Stimulated activated CD8-positive, alpha-beta memory T cell treated with anti-CD3 and anti-CD28 coated beads, Interleukin-12 subunit alpha, Interleukin-12 subunit beta, amount 100 ng/mL, for 24 hours (primary cell): Measurements from ENCODE around the gene CD27.
A peak's percentile ranks its signal among the peaks of the same experiment; 100 is the strongest.
"Not testable (repeated sequence)": the region's sequence is repeated elsewhere in the genome, so short reads cannot be mapped to it uniquely, and the experiment has no call there.

Source experiments
- DNase-seq: peaks from one replicate; pipeline ENCODE4 v3.0.0-alpha.2; 2020; ENCODE audit errors: extremely low read depth

Gene CD27

DNA sequence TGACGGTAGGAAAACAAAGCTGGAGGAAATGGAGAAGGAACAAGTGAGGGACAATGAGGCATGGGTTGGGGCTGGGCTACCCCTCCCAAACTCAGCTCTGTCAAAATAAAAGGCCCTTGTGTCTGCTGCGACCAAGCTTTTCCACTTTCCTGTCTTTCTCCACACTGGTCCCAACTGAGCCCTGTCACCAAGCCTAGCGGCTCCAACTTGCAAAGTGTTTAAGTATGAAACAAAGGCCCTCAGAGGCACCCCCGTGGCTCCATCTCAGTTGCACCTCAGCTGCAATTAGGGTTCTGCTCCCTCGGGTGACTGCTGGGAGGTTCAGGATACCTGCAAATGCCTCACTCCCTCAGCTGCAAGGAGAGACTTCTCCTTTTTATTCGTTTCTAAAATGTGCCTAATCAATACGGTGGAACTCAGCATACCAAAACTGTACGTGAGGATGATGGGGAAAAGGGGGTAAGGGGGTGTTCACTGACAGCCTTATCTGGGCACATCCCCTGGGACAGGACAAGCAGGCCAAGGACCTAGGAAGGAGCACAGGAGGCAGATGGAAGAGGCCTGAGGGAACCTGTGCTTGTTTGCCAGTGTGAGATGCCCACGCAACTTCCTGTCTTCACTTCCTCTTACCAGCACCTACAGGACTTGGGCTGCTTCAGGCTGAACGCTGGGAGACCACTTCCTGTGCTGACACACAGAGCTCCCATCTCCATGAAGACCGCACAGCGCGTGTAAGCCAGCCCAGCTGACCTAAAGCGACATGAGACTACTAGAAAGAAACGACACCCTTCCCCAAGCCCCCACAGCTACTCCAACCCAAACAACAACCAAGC, 16.9 kb downstream of the CD27 start:
- DNase-seq = peak; percentile 65

DNA sequence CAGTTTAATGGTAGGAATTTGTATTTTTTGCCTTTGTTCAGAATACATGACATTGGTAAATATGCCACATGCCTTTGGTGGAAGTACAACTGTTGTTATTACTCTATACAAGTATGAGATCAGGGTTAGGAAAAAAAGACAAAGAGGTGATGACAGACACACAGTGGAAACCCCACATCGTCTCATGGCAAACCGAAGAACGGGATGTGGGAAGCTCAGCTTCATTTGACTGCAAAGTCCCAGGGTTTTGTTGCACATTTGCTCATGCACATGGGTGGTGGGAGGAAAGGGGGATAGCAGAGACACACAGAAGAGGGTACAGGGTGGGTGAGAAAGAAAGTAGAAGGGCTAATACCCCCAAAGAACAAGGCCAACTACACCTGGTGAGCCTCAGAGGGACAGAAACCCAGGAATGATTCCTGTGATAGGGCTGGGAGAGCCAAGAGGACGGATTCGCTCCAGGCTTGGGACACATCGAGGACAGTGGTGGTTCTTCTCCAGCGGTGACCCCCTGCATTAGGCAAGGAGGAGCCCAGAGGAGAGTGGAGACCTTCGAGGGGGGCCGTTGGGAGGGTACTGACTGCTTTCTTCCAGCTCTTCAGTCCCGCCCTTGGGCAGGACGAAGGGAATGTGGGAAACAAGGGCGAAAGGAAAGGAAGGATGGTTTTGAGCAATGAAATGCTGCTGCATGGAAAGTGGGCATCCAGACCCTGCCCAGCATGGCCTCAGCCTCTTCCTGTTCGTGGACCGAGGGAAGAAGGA, 17.7 kb downstream of the CD27 start:
- no peak for DNase-seq

DNA sequence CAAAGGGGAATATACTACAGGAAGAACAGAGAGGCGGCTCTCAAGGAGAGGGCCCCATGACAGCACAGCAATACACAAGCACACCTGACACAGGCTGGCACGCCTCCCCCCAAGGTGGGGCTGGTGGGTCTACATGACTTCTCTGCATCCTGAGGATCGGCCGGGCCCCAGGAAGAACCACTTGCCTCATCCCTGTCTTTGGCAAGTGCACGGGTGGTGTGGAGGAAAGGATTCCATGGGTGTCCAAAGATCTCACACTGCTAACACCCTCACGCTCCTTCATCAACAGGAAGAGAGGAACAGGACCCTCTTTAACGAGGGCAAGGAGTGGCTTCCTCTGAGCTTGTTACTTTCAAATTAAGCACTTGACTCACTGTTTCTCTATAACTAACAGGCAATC, 18.5 kb downstream of the CD27 start:
- no peak for DNase-seq

DNA sequence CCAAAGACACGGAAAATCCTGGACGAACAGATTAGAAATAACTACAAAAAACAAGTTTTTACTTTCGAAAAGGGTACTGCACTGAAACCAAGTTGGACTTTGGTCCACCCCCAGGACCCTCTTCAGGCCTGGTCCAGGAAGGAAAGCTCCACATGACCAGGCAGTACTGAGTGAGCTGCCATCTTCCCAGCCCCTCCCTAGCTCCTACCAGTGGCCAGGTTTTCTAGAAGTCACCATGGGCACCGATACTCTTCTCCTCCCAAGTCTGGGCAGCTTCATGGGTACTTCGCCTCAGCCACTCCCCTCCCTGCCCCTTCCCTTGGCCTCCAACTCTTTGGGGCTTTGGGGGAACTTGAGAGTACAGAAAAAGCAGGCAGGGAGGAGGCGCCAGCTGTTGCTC, 19.1 kb downstream of the CD27 start:
- no peak for DNase-seq

DNA sequence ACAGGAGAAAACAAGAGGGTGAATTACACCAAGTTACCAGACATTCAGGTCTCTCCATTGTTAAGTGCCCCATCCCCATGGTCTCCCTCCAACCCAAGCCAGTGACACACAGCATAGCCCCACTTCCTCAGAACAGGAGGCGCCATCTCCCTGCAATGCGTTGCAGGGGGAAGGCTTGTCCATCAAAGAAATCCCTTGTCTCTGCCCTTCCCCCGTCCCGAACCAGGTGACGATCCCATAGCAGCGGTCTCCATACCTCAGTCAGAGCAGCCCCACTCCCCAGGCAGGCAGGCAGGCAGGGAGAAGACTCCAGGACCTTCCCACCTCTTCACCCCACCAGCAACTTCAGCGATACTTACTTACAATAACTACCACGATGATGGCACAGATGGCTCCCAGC, 19.8 kb downstream of the CD27 start:
- no peak for DNase-seq

DNA sequence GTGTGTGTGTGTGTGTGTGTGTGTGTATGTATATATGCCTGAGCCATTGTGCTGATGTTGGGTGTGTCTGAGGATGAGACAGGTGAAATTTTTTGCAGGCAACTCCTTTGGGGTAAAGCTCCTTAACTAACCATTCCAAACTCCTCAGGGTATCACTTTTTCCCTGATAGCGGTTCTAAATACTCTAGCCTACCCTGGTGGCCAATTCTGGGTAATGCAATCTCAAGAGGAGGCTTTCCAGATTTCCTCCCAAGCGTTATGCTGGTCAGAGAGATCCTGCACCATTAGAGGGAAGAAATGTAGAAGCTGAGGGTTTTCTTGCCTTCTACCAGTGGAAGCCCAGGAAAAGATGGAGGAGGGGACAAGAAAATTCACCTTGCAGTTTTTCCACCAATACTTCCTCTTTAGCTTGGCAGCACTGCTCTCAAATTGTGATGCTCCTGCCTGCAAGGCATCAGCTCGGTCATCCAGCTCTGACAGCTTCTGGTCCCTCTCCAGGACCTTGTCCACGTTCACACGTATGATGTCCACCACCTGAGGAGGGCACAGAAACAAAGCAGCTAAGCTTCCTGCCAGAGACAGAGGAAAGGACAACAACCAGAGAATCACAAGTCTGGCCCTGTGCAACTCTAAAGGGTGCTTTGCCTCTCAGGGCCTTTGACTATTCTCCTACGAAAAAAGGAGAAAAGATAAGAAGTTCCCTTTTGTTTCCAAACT, 20.9 kb downstream of the CD27 start:
- DNase-seq = no peak

DNA sequence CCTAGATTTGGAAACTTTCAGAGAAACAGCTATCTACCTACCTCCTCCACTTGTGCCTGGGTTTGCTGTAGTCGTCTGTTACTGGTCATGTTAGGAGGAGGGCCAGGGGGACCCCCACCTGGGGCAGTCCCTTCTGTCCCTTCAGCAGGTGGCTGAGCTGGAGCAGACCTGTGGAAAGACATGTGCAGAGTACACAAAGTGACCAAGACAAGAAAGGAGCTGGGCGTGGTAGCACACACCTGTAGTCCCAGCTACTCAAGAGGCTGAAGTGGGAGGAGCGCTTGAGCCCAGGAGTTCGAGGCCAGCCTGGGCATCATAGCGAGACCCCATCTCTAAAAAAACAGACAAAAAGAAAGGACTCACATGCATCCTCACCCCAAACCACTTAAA, 21.4 kb downstream of the CD27 start:
- no peak for DNase-seq

DNA sequence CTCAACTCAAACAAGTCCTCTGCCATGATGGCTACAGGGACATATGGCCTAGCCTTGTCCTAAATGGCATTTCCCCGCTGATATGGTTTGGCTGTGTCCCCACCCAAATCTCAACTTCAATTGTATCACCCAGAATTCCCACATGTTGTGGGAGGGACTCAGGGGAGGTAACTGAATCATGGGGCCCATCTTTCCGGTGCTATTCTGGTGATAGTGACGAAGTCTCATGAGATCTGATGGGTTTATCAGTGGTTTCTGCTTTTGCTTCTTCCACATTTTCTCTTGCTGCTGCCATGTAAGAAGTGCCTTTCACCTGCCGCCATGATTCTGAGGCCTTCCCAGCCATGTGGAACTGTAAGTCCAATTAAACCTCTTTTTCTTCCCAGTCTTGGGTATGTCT, 22.0 kb downstream of the CD27 start:
- not testable (repeated sequence) for DNase-seq

DNA sequence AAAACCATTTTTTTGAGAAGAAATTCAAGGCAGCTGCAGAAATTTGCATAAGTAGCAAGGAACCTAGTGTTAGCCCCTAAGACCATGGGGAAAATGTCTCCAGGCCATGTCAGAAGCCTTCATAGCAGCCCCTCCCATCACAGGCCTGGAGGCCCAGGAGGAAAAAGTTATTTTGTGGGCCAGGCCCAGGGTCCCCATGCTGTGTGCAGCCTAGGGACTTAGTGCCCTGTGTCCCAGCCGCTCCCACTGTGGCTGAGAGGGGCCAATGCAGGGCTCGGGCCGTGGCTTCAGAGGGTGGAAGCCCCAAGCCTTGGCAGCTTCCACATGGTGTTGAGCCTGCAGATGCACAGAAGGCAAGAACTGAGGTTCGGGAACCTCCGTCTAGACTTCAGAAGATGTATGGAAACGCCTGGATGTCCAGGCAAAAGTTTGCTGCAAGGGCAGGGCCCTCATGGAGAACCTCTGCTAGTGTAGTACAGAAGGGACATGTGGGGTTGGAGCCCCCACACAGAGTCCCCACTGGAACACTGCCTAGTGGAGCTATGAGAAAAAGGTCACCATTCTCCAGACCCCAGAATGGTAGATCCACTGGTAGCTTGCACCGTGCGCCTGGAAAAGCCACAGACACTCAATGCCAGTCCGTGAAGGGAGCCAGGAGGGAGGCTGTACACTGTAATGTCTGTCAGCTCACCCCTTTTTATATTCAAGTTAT, 23.0 kb downstream of the CD27 start:
- DNase-seq = not testable (repeated sequence)

DNA sequence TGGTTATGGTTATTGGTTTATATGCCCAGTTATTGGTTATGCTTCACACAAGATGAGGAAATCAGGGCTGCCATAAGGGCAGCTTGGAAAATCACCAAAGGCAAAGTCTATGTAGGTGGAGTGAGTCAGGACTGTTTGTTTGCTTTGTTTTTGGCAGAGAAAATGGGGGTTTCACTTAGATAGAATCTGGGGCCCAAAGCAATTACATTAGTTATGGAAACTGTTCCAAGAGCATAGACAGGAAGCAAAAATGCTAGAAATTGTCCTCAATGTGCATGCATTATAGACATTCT, 23.5 kb downstream of the CD27 start:
- DNase-seq = no peak

DNA sequence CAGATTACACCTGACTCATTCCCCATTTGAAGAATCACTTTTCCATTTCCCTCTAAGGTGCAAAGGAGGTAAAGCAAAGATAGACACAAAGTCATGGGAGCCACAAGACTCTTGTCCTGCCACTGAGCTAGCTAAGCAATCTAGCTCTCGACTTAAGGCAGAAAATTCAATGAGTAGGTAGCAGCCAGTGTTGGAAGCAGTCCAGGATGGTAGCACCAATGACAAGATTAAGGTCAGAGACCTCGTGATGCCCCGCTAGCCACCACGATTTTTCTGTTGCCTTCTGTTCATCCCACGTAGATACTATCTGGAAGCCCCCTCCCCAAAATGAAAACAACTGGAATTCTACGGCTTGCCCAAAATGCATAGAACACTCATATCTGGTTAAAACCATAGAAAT, 24.3 kb downstream of the CD27 start:
- DNase-seq = no peak

DNA sequence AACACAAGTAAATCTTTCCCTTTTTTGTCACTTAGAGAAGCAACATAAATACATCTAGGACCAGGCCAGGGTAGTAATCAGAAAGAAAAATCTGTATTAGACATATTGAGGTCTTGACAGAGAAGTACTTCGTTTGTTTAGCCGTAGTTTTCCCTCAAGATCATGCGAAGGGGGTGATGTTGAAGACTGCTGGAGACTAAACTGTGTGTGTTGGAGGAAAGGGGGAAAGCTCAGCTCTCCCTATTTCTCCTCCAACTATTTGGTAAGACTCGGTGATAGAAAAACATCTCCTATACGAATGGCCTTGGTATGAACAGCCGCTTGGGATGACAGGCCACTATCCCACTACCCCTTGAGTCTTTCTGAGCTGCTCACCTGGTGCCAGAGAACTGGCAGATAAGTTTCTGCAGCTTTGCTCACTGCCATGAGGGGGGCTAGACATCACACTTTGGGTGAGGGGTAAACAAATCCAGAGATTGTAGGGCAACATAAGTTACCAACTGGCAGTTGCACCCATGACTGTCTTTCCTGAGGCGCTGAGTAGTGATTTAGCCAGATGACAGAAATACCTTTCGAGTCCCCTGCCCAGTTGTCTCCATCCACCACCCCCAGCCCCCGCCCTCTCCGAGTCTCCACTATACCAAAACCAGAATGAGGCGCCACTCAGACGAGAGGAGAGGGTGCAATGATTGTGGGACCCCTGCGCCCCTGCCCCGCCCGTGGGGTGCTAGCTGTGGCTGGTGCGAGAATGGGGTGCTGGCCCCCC, 25.0 kb downstream of the CD27 start:
- DNase-seq = no peak

DNA sequence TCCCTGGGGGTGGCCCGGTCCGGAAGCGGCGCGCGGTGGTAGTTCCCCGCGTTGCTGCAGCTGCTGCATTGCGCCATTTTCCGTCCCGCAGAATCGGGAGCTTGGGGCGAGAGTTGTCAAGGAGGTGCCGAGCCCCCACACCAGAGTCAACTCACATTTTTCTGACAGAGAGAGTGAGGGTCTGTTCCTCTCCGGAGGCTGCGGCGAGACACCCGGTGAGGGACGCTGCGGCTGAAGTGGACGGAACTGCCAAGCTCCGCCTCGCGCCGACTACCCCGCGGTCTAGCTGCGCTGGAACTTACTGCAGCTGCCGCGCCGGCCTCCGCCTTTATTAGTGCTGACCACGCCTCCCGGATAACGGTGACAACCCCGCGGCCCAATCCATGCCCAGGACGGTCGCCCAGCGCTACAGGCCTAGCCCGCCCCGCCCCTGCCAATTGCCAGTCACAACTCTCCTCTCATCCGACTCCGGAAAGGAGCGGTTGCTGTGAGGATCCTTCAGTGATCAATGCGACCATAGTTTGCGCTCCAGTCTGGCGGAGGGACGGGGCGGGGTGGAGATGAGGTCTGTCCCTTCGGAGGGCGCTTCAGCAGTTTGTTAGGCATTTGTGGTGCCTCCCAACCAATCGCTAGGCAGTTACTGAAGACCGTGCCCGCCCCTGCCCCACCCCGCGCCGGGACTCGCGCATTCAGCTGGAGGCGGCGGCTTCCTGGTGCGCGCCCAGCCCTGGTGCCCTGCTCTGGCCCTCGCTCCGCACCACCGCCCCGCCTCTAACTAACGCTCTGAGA, 25.8 kb downstream of the CD27 start, which contains the start of gene VAMP1:
TSS of gene VAMP1 (minus strand) at position 303 of the 789 bp plus-strand sequence. CDS start at position 157, 146 bp downstream.
- DNase-seq = peak; percentile 95

DNA sequence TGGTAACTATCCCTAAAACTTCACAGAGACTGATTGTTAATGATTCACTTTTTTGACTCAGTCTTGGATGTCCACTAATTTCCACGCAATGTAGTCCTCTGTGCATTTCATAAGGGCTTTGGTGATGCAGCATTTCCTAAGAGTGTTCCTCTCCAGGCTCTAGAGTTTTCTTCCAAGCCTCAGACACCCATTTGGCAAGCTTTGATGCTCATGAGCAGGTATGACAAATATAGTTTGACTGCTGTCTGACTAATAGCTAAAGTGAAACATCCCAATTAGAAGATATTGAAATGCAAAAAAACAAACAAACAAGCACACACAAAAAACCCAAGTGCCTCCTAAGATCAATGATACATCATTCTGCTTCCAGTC, 27.2 kb downstream of the CD27 start:
- no peak for DNase-seq

DNA sequence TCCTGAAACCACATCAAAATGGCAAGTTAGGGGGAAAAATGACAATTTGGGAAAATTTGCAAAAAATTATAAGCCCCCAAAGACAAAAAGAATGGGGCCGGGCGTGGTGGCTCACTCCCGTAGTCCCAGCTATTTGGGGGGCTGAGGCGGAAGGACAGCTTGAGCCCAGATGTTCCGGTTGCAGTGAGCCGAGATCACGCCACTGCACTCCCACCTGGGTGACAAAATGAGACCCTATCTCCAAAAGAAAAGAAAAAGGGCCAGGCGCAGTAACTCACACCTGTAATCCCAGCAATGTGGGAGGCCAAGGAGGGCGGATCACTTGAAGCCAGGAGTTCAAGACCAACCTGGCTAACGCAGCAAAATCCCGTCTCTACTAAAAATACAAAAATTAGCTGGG, 27.7 kb downstream of the CD27 start:
- DNase-seq = no peak

DNA sequence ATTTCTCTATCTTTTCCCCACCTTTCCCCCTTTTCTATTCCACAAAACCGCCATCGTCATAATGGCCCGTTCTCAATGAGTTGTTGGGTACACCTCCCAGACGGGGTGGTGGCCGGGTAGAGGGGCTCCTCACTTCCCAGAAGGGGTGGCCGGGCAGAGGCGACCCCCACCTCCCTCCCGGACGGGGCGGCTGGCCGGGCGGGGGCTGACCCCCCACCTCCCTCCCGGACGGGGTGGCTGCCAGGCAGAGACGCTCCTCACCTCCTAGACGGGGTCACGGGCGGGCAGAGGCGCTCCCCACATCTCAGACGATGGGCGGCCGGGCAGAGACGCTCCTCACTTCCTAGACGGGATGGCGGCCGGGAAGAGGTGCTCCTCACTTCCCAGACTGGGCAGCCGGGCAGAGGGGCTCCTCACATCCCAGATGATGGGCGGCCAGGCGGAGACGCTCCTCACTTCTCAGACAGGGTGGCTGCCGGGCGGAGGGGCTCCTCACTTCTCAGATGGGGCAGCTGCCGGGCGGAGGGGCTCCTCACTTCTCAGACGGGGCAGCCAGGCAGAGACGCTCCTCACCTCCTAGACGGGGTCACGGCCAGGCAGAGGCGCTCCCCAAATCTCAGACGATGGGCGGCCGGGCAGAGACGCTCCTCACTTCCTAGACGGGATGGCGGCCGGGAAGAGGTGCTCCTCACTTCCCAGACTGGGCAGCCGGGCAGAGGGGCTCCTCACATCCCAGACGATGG, 30.6 kb downstream of the CD27 start:
- DNase-seq = not testable (repeated sequence)

DNA sequence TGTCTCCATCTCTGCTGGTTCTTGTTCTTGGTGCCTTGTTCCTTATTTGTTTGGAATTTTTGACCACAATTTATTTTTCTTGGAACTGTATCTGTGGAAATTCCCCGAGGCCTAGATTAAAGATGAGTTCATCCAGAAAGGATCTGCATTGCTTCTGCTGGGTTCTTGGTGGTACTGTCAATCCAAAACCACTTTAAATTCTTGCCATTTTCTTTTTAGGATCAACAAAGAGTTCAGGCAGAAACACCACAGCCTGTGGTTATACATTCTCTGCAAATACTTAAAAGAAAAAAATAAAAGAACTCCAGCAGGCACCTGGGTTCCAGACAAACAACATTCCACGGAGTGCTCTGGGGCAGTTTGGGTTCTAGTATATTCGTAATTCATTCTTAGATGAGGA, 31.7 kb downstream of the CD27 start:
- DNase-seq = no peak

DNA sequence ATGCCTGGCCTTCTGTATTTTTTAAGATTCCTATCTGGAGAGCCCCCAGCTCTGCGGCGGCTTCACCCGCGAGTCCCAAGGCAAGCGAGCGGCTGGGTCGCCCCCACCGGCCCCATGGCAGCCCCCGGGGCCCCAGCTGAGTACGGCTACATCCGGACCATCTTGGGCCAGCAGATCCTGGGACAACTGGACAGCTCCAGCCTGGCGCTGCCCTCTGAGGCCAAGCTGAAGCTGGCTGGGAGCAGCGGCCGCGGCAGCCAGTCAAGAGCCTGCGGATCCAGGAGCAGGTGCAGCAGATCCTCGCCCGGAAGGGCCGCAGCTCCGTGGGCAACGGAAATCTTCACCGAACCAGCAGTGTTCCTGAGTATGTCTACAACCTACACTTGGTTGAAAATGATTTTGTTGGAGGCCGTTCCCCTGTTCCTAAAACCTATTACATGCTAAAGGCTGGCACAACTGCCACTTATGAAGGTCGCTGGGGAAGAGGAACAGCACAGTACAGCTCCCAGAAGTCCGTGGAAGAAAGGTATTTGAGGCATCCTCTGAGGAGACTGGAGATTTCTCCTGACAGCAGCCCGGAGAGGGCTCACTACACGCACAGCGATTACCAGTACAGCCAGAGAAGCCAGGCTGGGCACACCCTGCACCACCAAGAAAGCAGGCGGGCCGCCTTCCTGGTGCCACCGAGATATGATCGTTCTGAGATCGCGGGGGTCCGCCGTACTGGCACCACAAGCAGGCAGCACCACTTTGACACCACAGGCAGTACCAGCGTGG, 33.0 kb downstream of the CD27 start:
- not testable (repeated sequence) for DNase-seq

DNA sequence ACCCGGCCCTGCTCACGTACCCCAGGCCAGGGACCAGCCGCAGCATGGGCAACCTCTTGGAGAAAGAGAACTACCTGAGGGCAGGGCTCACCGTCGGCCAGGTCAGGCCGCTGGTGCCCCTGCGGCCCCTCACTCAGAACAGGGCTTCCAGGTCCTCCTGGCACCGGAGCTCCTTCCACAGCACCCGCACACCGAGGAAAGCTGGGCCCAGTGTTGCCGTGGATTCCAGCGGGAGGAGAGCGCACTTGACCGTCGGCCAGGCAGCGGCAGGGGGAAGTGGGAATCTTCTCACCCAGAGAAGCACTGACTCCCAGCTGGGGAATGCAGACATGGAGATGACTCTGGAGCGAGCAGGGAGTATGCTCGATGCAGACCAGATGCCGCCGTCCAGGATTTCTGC, 33.7 kb downstream of the CD27 start:
- DNase-seq = no peak
